NCI-H2029 treated with DMSO at 0.1 percent for 48 hours (cell line): ENCODE results near the gene C1RL.

Experiments
- DNase-seq: peaks from one replicate; lab custom pipeline; 2025; lab: John Stamatoyannopoulos, UW

The C1RL gene

GRCh38 chr12:7092229-7092985 is 16.6 kb downstream of the C1RL start, which contains the start of gene C1R:
TSS of gene C1R (minus strand) at chr12:7092445. CDS start at chr12:7092388, 57 bp downstream.
- peak; percentile 21 for DNase-seq

GRCh38 chr12:7091660-7092228 is 17.3 kb downstream of the C1RL start:
- DNase-seq = no peak

- no peak for DNase-seq
These were observed 17.8 kb downstream of the C1RL start for GRCh38 chr12:7091171-7091570.

GRCh38 chr12:7090222-7090998 is 18.6 kb downstream of the C1RL start:
- no peak for DNase-seq

- no peak for DNase-seq
These were observed 19.7 kb downstream of the C1RL start for GRCh38 chr12:7089196-7089871.

- no peak for DNase-seq
These were observed 25.9 kb downstream of the C1RL start for GRCh38 chr12:7083125-7083524.

- no peak for DNase-seq
These were observed 28.0 kb downstream of the C1RL start for GRCh38 chr12:7081037-7081436.

- DNase-seq = no peak
These were observed 29.2 kb downstream of the C1RL start for GRCh38 chr12:7079826-7080125.

- DNase-seq = no peak
These were observed 30.9 kb downstream of the C1RL start for GRCh38 chr12:7078163-7078562.

GRCh38 chr12:7076493-7076892 is 32.5 kb downstream of the C1RL start:
- DNase-seq = no peak

- no peak for DNase-seq
These were observed 33.1 kb downstream of the C1RL start for GRCh38 chr12:7075939-7076338.

GRCh38 chr12:7075518-7075917 is 33.5 kb downstream of the C1RL start:
- no peak for DNase-seq

GRCh38 chr12:7073946-7074345 is 35.1 kb downstream of the C1RL start:
- DNase-seq = no peak

GRCh38 chr12:7072554-7072953 is 36.5 kb downstream of the C1RL start:
- no peak for DNase-seq

- DNase-seq = no peak
These were observed 37.0 kb downstream of the C1RL start for GRCh38 chr12:7072035-7072434.

- DNase-seq = no peak
These were observed 39.6 kb downstream of the C1RL start for GRCh38 chr12:7069386-7069785.

GRCh38 chr12:7068994-7069346 is 40.0 kb downstream of the C1RL start:
- no peak for DNase-seq

- DNase-seq = no peak
These were observed 40.6 kb downstream of the C1RL start for GRCh38 chr12:7068240-7068993.

- DNase-seq = no peak
These were observed 41.9 kb downstream of the C1RL start for GRCh38 chr12:7067096-7067495.

GRCh38 chr12:7066596-7066995 is 42.4 kb downstream of the C1RL start:
- DNase-seq = no peak

GRCh38 chr12:7065073-7065623 is 43.9 kb downstream of the C1RL start:
- DNase-seq = no peak

- DNase-seq = no peak
These were observed 44.5 kb downstream of the C1RL start for GRCh38 chr12:7064516-7064915.
